Suppressor macrophage (primary cell): ENCODE measurements around the gene PRMT3.
"Not testable (repeated sequence)": the region's sequence is repeated elsewhere in the genome, so short reads cannot be mapped to it uniquely, and the experiment has no call there.

Experiments
- DNase-seq, 4 experiments: peaks; one replicate each; pipeline ENCODE4 v3.0.0-alpha.2; 2020 to 2022

PRMT3 gene

DNA sequence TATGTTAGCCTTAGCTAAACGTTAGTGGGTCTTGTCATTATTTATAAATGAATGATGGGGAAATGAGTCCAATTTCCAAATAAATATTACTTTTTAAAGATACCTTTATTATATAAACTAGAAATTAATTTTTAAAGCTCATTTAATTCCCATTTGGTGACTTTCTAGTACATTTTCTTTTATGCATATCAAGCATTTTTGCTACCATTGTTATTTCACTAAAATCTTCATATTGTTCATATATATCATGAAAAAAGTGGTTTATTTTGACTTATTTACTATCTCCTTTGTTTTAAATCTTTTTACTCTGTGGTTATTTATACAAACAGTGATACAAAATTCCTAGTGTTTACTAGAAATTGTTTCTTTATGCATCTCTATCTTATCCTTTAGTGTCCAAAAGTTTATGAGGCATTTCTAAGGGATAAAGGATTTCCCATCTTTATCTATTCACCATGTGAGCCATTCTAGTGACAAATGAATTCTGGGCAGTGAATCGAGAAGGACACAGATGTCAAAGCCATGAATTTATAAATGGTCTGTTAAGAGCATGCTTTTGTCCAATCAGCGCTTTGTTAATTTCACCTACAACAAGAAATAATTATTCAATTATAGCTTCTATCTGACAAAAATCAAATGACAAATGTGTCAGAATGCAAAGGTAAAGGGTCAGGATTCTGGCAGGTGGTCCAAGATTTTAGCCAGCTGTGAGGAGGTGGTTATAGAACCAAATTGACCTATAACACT lies 70.6 kb downstream of the PRMT3 start:
- DNase-seq, result no peak

DNA sequence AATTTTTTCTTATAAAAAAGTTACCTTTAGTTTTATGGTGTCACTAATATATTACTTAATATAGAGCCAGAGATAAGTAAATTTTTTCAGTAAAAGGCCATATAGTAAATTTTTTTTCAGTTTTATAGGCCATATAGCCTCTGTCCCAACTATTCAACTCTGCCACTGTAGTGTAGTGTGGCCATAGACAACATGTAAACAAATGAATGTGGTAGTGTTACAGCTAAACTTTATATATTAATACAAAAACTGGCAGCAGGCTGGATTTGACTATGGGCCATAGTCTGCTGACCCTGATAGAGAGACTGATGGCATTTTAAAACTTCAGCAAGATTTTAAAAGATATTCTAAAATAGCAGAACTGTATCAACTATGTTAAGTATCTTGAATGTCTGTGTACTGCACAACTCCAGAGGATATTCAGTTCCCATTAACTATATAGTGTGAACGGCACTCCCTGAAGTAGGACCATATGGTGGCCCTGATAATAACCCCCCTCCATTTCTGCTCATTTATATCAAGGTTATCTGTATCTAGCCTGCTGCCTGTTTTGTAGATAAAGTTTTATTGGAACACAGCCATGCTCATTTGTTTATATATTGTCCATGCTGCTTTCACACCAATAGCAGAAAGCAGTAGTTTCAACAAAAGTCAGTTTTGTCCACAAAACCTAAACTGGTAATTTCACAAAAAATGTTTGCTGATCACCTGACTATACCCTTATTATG lies 71.6 kb downstream of the PRMT3 start:
- no peak for DNase-seq

DNA sequence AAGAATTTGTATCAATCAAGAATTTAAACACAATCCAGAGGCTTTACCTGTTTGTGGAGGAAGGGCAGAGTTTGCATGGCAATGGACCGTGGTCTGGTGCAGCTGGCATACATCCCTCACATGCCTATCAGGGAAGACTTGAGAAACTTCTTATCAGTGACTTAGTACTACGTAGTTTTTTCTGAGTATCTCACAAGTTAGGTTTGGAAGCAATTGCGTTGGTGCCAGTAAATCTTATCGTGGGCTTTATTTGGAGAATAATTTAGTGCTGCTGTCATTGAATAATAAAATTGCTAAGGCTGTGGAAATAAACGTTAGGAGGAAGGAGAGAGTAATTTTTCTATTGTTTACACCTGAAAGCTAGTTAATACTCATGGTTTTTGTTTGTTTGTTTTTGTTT lies 72.3 kb downstream of the PRMT3 start:
- no peak for DNase-seq

DNA sequence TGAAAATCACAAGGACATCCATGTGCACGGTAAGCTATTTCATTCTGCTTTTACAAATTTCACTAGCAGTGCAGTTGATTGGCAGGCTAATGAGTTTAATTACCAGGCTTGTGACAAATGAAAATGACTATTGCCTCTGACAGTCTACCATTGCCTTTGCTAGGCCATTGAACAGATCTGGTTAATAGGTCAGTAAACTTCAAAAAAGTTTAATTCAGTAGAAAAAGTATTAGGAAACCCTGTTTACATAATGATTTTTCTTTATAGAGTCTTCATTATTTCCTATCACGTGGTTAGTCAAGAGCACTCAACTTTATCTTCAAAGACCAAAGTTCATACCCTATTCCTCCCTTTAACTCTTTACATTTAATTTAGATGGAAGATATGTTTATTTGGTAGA lies 77.0 kb downstream of the PRMT3 start:
- DNase-seq, result no peak

DNA sequence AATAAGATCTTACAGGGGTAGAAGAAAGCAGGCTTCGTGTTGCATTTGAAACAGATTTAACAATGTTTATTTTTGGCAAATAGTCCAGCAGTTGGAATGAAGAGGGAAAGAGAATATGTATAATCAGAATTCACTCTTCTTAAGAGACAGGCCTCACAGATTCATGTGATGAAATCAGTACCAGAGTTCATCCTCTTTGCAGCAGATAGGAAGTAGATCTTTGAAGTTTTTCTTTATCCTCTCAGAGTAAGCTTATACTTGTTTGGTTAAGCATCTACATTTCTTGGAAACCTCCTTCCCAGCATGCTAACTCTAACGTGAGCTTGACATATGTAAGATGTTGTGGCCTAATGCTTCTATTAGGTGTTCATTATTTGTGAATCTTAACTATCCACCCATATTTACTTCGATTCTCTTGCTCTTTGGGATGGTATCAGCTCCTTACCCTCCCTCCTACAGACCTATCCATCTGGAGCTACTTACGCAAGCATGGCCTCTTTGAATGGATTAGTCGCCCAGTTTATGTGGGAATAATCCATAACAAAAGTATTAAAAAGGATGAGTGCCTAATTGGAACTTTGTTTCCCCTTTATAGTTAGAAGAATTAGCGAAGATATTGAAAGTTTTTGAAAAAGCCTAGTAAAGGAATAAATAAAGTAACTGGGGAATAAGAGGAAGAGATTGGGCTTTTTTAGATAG lies 80.1 kb downstream of the PRMT3 start:
- DNase-seq, result no peak

DNA sequence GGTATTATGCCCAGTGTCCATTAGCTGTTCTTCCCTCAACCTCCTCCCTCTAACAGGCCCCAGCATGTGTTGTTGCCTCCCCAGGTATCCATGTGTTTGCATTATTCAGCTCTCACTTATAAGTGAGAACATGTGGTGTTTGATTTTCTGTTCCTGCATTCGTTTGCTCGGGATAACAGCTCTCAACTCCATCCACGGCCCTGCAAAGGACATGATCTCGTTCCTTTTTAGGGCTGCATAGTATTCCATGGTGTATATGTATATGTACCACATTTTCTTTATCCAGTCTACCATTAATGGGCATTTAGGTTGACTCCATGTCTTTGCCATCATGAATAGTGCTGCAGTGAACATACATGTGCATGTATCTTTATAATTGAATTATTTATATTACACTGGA lies 82.8 kb downstream of the PRMT3 start:
- DNase-seq, result no peak

DNA sequence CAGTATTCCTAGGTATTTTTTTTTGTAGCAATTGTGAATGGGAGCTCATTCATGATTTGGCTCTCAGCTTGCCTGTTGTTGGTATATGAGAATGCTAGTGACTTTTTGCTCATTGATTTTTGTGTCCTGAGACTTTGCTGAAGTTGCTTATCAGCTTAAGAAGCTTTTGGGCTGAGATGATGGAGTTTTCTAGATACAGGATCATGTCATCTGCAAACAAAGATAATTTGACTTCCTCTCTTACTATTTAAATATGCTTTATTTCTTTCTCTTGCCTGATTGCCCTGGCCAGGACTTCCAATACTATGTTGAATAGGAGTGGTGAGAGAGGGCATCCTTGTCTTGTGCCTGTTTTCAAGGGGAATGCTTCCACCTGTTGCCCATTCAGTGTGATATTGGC lies 84.4 kb downstream of the PRMT3 start:
- DNase-seq, result not testable (repeated sequence)

DNA sequence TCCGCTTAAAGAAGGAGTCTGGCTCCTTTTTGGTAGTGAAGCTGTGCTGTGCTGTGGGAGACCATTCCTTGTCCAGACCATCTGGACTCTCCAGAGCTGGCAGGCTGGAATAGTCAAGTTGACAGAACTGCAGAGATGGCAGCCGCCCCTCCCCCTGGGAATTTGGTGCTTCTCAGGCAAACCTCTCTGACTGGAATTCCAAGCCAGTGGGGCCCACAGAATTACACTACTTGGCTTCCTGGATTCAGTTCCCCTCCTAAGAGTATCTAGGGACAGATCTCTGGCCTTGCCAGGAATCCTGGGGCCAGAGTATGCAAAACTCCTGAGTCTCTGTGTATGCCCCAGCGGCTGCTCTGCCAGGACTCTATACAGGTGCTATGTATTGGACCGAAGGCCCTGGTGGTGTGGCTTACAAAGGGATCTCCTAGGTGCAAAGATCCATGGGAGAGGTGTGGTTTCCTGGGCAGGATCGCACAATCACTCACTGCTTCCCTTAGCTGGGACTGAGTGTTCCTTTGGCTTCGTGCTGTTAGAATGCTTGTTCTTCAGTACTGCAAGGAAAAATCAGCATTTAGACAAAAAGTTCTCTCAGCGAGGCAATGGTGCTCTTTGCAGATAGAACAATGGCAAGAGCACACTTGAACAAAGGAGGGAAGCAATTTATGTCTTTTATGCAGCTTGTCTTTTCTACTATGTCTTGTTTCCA lies 86.8 kb downstream of the PRMT3 start:
- DNase-seq, result peak in 1 of 4 experiments; percentile 8

DNA sequence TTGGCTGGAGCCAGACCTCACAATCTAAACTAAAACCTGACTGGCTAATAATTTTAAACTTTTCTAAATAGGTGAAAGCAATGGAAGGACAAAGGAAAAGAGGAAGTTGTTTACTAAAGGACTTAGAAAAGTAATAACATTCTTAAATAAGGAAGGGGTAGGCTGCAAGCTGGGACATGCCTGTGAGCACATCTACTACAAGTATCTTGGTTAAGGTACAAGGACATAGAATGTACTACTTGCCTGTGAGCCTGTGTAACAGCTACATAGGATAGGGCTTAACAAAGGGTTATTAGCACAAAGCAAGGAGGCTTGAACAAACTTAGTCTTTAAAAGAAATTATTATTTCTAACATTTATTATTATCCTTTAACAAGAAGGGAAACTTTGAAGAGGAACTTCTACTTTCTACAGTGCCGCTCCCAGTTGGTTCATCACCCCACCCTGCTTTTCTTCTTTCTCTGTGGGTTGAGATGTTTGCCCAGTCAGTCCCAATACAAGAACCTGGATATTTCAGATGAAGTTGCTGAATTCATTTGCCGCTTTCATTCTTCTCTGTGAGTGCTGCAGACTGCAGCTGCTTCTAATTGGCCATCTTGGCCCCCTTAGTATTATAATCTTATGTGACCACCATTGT lies 87.5 kb downstream of the PRMT3 start:
- DNase-seq, result peak; percentile 15 to 48 (median 40)

DNA sequence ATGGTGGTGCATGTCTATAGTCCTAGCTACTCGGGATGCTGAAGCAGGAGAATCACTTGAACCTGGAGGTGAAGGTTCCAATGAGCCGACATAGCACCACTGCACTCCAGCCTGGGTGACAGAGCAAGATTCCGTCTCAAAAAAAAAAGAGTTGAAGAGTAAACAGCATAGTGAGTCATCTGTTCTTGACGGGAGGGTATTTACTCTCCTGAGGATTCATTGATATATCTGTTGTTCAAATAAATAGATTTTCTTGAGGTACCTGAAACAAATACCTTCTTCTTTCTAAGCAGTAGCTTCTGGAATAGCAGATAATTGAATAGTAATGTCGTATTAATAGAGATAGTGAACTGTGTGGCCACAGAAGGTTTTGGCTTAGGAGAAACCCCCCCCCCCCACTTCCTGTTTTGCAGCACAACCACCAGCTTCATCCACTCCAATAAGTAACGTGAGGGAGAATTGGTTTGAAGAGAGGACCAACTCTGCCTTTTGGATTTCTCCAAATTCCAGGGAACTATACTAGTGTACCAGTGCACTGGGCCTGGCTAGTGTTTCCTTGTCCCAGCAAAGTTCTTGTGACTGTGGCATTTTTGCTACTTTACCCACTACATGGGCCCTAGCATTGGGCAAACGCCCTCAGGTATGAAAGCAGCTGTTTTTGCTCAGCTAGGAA lies 90.0 kb downstream of the PRMT3 start:
- no peak for DNase-seq

DNA sequence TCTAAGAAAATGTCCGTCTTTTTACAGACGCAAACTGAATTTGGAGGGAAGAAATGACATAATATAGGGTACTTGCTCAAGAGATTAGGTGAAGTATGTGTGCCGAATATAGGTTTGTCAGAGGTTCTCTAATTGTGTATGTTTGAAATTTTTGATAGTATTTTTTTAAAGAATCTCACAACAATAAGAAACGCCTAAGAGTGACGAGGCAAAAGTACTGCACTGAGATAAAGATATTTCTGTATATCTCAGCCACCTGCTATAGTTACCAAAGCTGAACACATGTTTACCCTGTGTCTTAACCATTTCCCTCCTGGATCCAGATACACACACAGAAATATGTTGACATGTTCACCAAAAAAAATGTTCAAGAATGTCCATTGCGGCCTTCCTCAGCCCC lies 92.0 kb downstream of the PRMT3 start:
- DNase-seq, result no peak

DNA sequence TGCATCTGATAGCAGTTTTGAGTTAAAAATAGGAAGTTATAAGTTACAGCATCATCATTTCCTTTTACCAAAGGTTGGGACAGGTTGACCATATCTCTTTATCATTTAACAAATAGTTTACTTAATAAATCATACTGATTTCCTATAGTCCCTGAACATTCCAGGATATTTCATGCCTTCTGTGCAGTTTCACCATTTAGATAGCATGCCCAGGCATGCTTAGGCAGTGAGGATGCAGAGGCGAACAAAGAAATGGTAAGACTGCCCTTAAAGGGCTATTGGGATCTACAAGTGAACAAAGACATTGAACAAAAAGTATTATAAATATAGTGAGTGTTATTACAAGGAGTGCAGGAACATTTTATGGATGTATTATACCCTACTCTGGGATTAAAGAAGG lies 96.4 kb downstream of the PRMT3 start:
- DNase-seq, result no peak

DNA sequence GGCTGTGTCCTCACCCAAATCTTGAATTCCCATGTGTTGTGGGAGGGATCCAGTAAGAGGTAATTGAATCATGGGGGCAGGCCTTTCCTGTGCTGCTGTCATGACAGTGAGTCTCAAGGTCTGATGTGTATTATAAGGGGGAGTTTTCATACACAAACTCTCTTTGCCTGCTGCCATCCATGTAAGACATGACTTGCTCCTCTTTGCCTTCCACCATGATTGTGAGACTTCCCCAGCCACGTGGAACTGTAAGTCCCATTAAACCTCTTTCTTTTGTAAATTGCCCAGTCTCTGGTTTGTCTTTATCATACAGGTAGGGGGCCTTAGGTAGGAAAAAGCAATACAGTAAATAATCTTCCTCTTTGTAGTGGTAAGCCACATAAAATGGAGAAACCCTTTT lies 96.9 kb downstream of the PRMT3 start:
- not testable (repeated sequence) for DNase-seq

DNA sequence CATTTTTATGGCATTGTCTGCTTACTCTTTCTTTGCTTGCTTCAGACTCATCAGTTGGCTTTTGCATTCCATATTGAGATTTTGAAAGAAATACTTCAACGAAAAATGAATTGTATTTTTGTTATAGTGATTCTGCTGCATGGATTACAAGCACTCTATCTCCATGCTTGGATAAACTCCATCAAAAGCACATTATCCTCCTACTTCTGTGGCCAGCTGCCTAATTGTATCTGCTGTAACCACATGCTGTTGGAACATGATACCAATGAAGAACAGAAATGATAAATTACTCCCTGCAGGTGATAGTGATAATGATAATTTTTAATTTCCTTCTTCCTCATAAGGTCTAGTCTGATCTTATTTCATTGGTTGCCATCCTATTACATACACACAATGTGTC lies 100.8 kb downstream of the PRMT3 start:
- no peak for DNase-seq

DNA sequence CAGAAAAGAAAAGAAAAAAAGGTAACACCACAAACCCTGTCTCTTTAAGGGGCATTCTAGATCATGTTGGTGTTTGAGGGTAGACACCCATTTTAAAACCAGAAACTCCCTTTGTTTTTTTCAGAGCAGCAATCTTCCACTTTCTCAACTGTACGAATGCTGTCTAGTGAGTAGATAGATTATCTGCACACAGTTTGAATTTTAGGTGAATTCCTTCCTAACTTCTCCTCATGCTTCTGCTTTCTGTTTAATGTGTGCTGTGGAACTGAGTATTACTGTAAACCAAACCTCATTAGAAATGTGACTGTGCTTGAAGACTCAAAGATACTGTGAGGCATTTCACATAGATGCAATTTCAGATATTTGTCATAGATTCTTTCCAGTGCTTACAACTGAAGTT lies 102.4 kb downstream of the PRMT3 start:
- peak in 1 of 4 experiments; percentile 1 for DNase-seq

DNA sequence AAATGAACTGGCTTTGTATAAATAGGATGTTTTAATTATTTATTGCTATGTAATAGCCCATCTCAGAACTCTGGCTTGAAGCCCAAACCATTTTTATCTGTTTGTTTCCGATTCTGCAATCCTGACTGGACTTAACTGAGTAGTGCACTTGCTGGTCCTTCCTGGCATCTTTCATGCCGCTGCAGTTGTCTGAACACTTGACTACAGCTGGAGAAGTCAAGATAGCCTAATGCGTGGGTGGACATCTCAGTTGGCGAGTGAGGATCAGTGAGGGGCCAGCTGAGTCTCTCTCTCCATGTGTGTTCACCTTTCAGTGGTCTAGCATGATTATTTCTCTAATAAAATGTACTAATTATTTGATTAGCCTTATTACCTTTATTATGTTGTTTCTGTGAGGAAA lies 105.8 kb downstream of the PRMT3 start:
- no peak for DNase-seq

DNA sequence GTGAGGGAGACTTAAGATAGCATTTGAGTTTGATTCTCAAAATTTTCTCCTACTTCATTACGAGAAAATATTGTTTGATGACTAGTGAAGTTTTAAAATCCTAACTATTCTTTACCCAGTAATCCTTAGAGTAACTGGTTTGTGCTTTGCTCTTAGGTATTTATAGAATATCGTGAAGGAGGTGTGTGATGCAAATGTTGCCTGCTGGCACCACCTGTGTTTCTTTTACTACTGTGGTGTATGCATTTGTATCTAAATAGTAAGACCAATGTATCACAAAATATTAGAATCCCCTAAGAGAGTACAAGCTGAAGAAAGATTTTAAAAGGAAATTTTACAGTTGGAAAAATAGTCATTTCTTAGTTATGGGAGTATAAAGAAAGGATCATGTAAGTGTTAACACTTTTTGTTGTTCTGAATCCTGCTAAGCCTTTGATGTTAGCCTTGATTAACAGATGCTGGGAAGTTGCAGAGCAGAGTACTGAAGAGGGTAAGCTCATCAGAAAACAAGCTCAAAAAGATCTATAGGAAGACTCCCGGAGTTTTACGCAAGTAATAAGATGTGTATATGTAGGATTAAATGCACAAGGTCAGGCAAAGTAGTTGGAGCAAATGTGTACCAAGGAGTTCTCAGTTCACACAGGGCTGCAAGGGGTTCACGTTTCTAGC lies 109.7 kb downstream of the PRMT3 start:
- DNase-seq, result no peak

DNA sequence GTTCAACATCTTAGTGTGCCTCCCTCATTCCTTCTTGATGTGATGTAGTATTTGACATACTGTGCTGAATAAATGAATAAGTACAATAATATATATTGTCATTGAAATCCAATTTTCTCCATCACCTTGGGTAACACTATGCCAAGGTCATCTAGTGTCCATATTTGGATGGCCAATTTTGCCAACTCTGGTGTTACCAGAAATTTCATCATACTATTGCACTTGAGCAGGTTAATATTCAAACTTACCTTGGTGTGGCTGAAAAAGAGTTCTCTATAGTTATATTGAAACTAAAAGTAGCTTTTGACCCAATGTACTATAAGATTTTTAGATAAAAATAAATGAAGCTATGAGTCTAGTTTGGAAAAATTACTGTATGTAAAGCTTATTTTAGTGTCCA lies 113.7 kb downstream of the PRMT3 start:
- DNase-seq, result no peak

DNA sequence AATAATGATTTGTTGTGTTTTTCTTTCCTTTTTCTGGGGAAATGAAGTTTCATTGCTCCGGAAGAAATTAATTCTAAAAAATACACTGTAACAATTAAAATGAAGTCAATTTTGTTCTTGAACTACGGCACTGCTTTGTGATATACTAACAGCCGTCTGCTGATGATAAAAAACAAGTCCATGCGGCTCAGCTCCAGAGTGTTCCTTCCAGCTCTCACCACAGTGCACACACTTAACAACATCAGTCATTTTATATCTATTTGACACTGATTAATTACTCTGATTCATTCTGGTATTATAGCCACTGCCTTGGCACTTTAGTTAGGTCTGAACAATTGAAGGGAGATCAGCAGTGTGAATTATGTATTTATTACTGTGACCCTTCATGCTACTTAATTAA lies 114.5 kb downstream of the PRMT3 start:
- DNase-seq, result no peak

DNA sequence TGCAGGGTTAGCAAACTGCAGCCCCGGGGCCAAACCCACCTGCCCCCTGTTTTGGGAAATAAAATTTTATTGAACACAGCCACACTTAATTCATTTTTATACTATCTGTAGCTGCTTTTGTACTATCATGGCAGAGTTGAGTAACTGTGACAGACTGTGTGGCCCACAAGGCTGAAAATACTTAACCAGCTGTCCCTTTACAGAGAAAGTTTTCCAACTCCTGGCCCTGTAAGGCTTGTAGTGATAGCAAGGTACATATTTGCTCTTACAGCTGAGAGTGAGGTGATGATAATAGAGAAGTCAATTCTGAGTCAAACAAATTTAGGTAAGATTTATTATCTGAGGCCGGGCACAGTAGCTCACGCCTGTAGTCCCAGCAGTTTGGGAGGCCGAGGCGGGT lies 124.5 kb downstream of the PRMT3 start:
- no peak for DNase-seq

DNA sequence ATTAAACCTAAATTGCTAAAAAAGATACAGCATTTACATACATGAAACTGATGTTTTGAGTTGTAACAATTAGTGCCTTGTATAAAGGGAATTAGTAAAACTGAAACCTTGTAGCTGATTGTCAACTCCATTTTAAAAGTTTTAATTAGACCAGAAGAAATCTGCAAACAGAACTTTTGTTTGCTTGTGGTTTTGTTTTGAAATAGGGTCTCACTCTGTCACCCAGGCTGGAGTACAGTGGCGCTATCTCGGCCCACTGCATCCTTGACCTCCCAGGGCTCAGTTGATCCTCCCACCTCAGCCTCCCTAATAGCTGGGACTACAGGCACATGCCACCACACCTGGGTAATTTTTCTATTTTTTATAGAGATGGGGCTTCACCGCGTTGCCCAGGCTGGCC lies 125.4 kb downstream of the PRMT3 start:
- no peak for DNase-seq
